Measurements from ENCODE around the gene CUBN. TPM values are rescaled to one million over a fixed set of nuclear protein-coding genes. Genes with fewer than 3 reads are reported as not detected.

Gene CUBN
- total and polyA plus RNA-seq, 9 of the 15 experiments (the other 6 are each of a cell fraction or from before 2014, with no cell fraction given) = 0.04 to 0.33 (median 0.09) TPM

DNA sequence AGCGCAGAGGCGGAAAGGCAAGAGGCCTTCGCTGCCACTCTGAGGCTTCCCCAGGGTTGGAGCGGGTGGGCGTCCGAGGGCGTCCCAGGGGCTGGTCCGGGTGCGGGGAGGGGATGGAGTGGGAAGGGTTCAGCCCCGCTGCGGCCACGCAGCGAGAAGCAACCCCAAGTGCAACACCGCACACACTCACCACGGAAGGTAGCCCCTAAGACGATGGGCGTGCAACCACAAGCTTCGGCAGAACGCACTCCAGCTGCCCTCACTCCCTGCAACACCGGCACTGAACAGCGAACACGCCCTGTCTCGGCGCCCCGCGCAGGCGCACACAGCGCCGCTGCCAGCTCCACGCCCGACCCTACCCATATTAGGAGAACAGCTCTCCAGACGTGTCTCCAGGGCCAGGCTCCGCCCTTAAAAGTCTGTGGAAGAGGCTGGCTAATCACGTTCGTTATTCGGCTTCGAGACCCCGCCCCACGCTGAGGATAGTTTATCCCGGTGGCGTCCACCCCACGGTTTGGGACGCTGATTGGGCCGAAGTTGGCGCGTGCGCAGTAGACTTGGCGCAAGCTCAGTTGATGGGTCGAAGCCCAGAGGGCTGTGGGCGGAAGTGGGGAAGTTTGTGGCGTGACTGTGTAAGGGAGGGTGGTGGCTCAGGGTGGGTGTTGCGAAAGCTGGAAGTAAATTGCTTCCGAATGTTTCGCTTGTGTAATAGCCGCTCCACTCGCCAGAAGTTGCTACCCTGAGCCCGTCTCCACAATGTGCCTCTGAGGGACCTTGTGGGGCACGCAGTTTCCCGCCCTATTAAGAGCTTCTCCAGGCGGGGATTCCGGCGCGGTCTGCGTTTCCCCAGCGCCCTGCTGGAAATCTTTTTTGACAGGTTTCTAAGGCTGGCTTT, 312.2 kb downstream of the CUBN start, which contains the start of gene RSU1 (continued):
- TF ChIP-seq HMG20A (CRISPR knock-in tag; conservative IDR thresholded peaks at IDR 0.05) = no peak
- no peak for TF ChIP-seq ZNF696 (CRISPR knock-in tag; conservative IDR thresholded peaks at IDR 0.05)
- no peak for TF ChIP-seq MCM3 (IDR thresholded peaks at IDR 0.05)
- TF ChIP-seq HMG20B (CRISPR knock-in tag; IDR thresholded peaks at IDR 0.05) = no peak
- no peak for TF ChIP-seq ZNF347 (CRISPR knock-in tag; IDR thresholded peaks at IDR 0.05; ENCODE audit: low read depth)

GRCh38 chr10:16816830-16817124, 312.8 kb downstream of the CUBN start:
- intact Hi-C loops (cut with micrococcal nuclease) = no loop called here
- Histone ChIP-seq H4K20me1 (replicated peaks; ENCODE audit: control insufficient read depth, insufficient read depth, low read length) (no peaks in the 10 kb centered on the region), H3K9me3 (replicated peaks; ENCODE audit: control insufficient read depth, insufficient read depth, low read depth, low read length) (no peaks in the 10 kb centered on the region; the same call in none of the 2 replicates), H3K27ac (ENCODE audit: extremely low read depth, low read depth, low read length) (peak overlapping the region; percentile 71), H3K9me1 (ENCODE audit: control insufficient read depth, insufficient read depth, low read length) (no peaks in the 10 kb centered on the region), H3K4me3 (peak overlapping the region; percentile 81), H2AFZ (ENCODE audit: low read depth, low read length) (peak overlapping the region; percentile 96), H3K79me2 (ENCODE audit: control insufficient read depth, insufficient read depth, low read length) (peaks cover 10% of the 10 kb centered on the region), H3K9ac (ENCODE audit: insufficient read depth in 1 of 2, low read depth in 2 of 2, low read length in 2 of 2) (peak overlapping the region; percentile 83 to 93), H3K4me1 (replicated peaks in 1 of 2; ENCODE audit: control insufficient read depth in 2 of 2, insufficient read depth in 2 of 2, low read length in 2 of 2) (peaks cover 7 to 12% of the 10 kb centered on the region in 2 experiments), H3K4me2 (ENCODE audit: insufficient read depth, low read length) (peak overlapping the region; percentile 90), H3K36me3 (ENCODE audit: control insufficient read depth, insufficient read depth, low read length) (no peaks in the 10 kb centered on the region), H3K27me3 (ENCODE audit: control insufficient read depth in 2 of 2, insufficient read depth in 2 of 2, low read length in 2 of 2) (no peaks in the 10 kb centered on the region)
- BruUV-seq (replicated peaks) = no TSS peak
- ATAC-seq (no peak), DNase-seq (ENCODE audit: extremely low read depth in 1 of 4, low spot score in 3 of 4) (no peak), FAIRE-seq (no peak)
- 14% methylated on average over 12 of the region's 12 CpGs for WGBS (ENCODE audit: insufficient coverage, low coverage, missing lambda C conversion rate)
- in situ Hi-C loops (cut with MboI) = loop anchor here (25.0 kb wide), 1 partner anchor 929 kb away; no protein-coding TSS in a partner anchor
- ChIA-PET POLR2A (interaction anchor here (1.5 kb wide), 1 partner anchor 414 kb away, joined by 6 read pairs; no protein-coding TSS in a partner anchor), CTCF (ENCODE audit: low intra/inter-chr PET ratio) (no interaction called here)
- TF ChIP-seq NR2C1 (IDR thresholded peaks at IDR 0.05) (no peak), NR2C1 (tag; IDR thresholded peaks at IDR 0.05) (no peak), ELK3 (CRISPR knock-in tag; IDR thresholded peaks at IDR 0.05) (no peak)
- TF ChIP-seq, protein P1, sequence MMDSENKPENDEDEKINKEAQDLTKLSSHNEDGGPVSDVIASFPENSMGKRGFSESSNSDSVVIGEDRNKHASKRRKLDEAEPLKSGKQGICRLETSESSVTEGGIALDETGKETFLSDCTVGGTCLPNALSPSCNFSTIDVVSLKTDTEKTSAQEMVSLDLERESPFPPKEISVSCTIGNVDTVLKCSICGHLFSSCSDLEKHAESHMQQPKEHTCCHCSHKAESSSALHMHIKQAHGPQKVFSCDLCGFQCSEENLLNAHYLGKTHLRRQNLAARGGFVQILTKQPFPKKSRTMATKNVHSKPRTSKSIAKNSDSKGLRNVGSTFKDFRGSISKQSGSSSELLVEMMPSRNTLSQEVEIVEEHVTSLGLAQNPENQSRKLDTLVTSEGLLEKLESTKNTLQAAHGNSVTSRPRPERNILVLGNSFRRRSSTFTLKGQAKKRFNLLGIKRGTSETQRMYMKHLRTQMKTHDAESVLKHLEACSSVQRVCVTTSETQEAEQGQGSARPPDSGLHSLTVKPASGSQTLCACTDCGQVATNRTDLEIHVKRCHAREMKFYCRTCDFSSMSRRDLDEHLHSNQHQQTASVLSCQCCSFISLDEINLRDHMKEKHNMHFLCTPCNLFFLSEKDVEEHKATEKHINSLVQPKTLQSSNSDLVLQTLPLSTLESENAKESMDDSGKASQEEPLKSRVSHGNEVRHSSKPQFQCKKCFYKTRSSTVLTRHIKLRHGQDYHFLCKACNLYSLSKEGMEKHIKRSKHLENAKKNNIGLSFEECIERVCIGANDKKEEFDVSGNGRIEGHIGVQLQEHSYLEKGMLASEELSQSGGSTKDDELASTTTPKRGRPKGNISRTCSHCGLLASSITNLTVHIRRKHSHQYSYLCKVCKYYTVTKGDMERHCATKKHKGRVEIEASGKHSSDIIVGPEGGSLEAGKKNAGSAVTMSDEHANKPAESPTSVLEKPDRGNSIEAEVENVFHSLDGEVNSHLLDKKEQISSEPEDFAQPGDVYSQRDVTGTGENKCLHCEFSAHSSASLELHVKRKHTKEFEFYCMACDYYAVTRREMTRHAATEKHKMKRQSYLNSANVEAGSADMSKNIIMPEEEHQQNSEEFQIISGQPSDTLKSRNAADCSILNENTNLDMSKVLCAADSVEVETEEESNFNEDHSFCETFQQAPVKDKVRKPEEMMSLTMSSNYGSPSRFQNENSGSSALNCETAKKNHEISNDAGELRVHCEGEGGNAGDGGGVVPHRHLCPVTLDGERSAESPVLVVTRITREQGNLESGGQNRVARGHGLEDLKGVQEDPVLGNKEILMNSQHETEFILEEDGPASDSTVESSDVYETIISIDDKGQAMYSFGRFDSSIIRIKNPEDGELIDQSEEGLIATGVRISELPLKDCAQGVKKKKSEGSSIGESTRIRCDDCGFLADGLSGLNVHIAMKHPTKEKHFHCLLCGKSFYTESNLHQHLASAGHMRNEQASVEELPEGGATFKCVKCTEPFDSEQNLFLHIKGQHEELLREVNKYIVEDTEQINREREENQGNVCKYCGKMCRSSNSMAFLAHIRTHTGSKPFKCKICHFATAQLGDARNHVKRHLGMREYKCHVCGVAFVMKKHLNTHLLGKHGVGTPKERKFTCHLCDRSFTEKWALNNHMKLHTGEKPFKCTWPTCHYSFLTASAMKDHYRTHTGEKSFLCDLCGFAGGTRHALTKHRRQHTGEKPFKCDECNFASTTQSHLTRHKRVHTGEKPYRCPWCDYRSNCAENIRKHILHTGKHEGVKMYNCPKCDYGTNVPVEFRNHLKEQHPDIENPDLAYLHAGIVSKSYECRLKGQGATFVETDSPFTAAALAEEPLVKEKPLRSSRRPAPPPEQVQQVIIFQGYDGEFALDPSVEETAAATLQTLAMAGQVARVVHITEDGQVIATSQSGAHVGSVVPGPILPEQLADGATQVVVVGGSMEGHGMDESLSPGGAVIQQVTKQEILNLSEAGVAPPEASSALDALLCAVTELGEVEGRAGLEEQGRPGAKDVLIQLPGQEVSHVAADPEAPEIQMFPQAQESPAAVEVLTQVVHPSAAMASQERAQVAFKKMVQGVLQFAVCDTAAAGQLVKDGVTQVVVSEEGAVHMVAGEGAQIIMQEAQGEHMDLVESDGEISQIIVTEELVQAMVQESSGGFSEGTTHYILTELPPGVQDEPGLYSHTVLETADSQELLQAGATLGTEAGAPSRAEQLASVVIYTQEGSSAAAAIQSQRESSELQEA (IDR thresholded peaks at IDR 0.05; ENCODE audit: low read depth) = no peak

Measured in K562 (cell line).